Endothelial cell of umbilical vein (primary cell): ENCODE data around the gene DMWD. TPM values are rescaled to one million over a fixed set of nuclear protein-coding genes. Genes with fewer than 3 reads are reported as not detected.
A peak's percentile ranks its signal among the peaks of the same experiment; 100 is the strongest.

Experiments used
- BruUV-seq: library from RNA; stranded (reverse); fragments of 400-500 nt; replicated peaks from 2 replicates; lab custom pipeline; 2021; lab: Mats Ljungman, UMichigan
- CTCF ChIA-PET: fragments of 300-600, 350-600 bp; sonication (Branson Sonifier 250); formaldehyde crosslinking; loops from one replicate; lab custom pipeline; 2021; ENCODE audit warnings: antibody characterized with exemption, inconsistent platforms; lab: Charles Lee
- POLR2A ChIA-PET: fragments of 300-600, 350-600 bp; sonication (Branson Sonifier 250); formaldehyde crosslinking; loops from one replicate; lab custom pipeline; 2021; ENCODE audit warnings: antibody characterized with exemption, inconsistent platforms; lab: Charles Lee
- DNase-seq: peaks from one replicate; pipeline ENCODE4 v3.0.0-alpha.2; 2011; ENCODE audit warnings: low read depth, low spot score
- FAIRE-seq: peaks from 2 replicates; lab custom pipeline; 2011; peaks lifted over from hg19 to GRCh38; lab: Jason Lieb, UNC
- H2AFZ ChIP-seq: 2 replicates; pipeline ENCODE4 v1.6.0; 2012; ENCODE audit warnings: low read depth, low read length, control low read depth, inconsistent platforms
- H3K27ac ChIP-seq: 2 replicates; pipeline ENCODE4 v1.5.1; 2011; ENCODE audit warnings: low read depth, mild to moderate bottlenecking, control low read depth, low read length, moderate library complexity; ENCODE audit not compliant: insufficient read depth
- H3K27me3 ChIP-seq, 2 experiments: 2 replicates each; pipeline versions ENCODE4 v1.6.0 to v1.6.1; 2011; ENCODE audit warnings: low read length in 2 of 2, mixed read lengths in 1 of 2; ENCODE audit not compliant: control insufficient read depth in 2 of 2, insufficient read depth in 2 of 2
- H3K36me3 ChIP-seq, 2 experiments: 2 replicates in 1 of 2; 3 replicates in 1 of 2; pipeline ENCODE4 v1.5.1; 2011; ENCODE audit warnings: low read length in 2 of 2, mild to moderate bottlenecking in 1 of 2, moderate library complexity in 1 of 2; ENCODE audit not compliant: control insufficient read depth in 2 of 2, insufficient read depth in 2 of 2; ENCODE audit errors: extremely low read depth in 1 of 2
- H3K4me1 ChIP-seq: 3 replicates; pipeline ENCODE4 v1.5.1; 2011; ENCODE audit warnings: mild to moderate bottlenecking, low read length; ENCODE audit not compliant: control insufficient read depth, insufficient read depth; ENCODE audit errors: extremely low read depth
- H3K4me2 ChIP-seq: 2 replicates; pipeline ENCODE4 v1.6.1; 2011; ENCODE audit warnings: low read length, control low read depth, mixed read lengths; ENCODE audit not compliant: insufficient read depth
- H3K4me3 ChIP-seq, 3 experiments: fragments of 200-600 bp in 1 of 3; sonication (generic), shearing (Covaris generic) in 1 of 3; replicated peaks in 1 of 3; 2 replicates each; pipeline ENCODE4 v1.5.1; 2011 to 2016; ENCODE audit warnings: control low read depth in 3 of 3, low read length in 3 of 3, mild to moderate bottlenecking in 2 of 3, inconsistent platforms in 1 of 3, low read depth in 1 of 3, moderate library complexity in 1 of 3; ENCODE audit not compliant: insufficient read depth in 1 of 3
- H3K79me2 ChIP-seq: 2 replicates; pipeline ENCODE4 v1.6.0; 2012; ENCODE audit warnings: low read length, inconsistent platforms; ENCODE audit not compliant: control insufficient read depth, insufficient read depth
- H3K9ac ChIP-seq: replicated peaks from 2 replicates; pipeline ENCODE3; 2011; ENCODE audit warnings: low read length, control low read depth; ENCODE audit not compliant: insufficient read depth; ENCODE audit errors: extremely low read depth
- H3K9me1 ChIP-seq: replicated peaks from 3 replicates; pipeline ENCODE4 v1.6.0; 2011; ENCODE audit warnings: mild to moderate bottlenecking, low read length; ENCODE audit not compliant: control insufficient read depth, insufficient read depth; ENCODE audit errors: extremely low read depth
- H3K9me3 ChIP-seq: replicated peaks from 2 replicates; pipeline ENCODE4 v1.5.1; 2012; ENCODE audit warnings: low read length, inconsistent platforms; ENCODE audit not compliant: control insufficient read depth, insufficient read depth
- H4K20me1 ChIP-seq: replicated peaks from 2 replicates; pipeline ENCODE3; 2011; ENCODE audit warnings: mild to moderate bottlenecking, low read length; ENCODE audit not compliant: control insufficient read depth, insufficient read depth; ENCODE audit errors: extremely low read depth
- CTCF ChIP-seq, 2 donors: IDR thresholded peaks; 1 replicate in 1 of 2; 2 replicates in 1 of 2; pipeline ENCODE4 v1.5.1; 2011; ENCODE audit warnings: low read length in 2 of 2, mild to moderate bottlenecking in 2 of 2, moderate library complexity in 2 of 2, control low read depth in 1 of 2, inconsistent platforms in 1 of 2, low read depth in 1 of 2; ENCODE audit not compliant: insufficient read depth in 1 of 2; ENCODE audit errors: extremely low read depth in 1 of 2
- EZH2 ChIP-seq: IDR thresholded peaks from 2 replicates; pipeline ENCODE4 v1.6.1; 2012; ENCODE audit warnings: borderline replicate concordance, low read depth, mild to moderate bottlenecking, moderate library complexity, low read length, inconsistent platforms; ENCODE audit not compliant: severe bottlenecking
- FOS ChIP-seq: IDR thresholded peaks from 2 replicates; pipeline ENCODE4 v1.6.1; 2011; ENCODE audit warnings: mild to moderate bottlenecking, low read length, moderate library complexity, borderline replicate concordance; ENCODE audit not compliant: insufficient read depth
- GATA2 ChIP-seq: IDR thresholded peaks from 2 replicates; pipeline ENCODE4 v1.7.0; 2011; ENCODE audit warnings: low read depth, mild to moderate bottlenecking, moderate library complexity, mixed read lengths, low read length; ENCODE audit not compliant: insufficient read length, insufficient read depth
- JUN ChIP-seq: IDR thresholded peaks from 2 replicates; pipeline ENCODE4 v1.6.1; 2011; ENCODE audit warnings: borderline replicate concordance, low read depth; ENCODE audit not compliant: insufficient read length, insufficient read depth
- MAX ChIP-seq: IDR thresholded peaks from 2 replicates; pipeline ENCODE4 v1.6.1; 2011; ENCODE audit not compliant: insufficient read depth, insufficient read length
- MYC ChIP-seq: IDR thresholded peaks from one replicate; pipeline ENCODE4 v1.6.1; 2011; ENCODE audit warnings: mild to moderate bottlenecking, low read depth, low read length
- POLR2A ChIP-seq: IDR thresholded peaks from 2 replicates; pipeline ENCODE4 v1.6.1; 2012; ENCODE audit warnings: low read depth, mild to moderate bottlenecking, control low read depth, low read length
- POLR2AphosphoS5 ChIP-seq: IDR thresholded peaks from 2 replicates; pipeline ENCODE4 v1.6.1; 2012; ENCODE audit warnings: low read depth, mild to moderate bottlenecking, control low read depth, low read length, moderate library complexity; ENCODE audit not compliant: insufficient read depth
- dilution Hi-C: fragments of 300-500 bp; cut with MboI; formaldehyde crosslinking; loops from one replicate; pipeline ENCODE4 v1.15.0; 2019; ENCODE audit warnings: low sequenced_read_pairs; ENCODE audit not compliant: extremely low pct_ligation_motif_present
- intact Hi-C: fragments of 100-400 bp; cut with micrococcal nuclease; formaldehyde crosslinking; loops from one replicate; pipeline ENCODE4 v1.10.0; 2022
- polyA plus RNA-seq, 4 experiments: library from polyadenylated mRNA; depleted of rRNA in 3 of 4; stranded (reverse) in 3 of 4; unstranded in 1 of 4; fragments of >200 nt; gene quantifications; 2 replicates each; pipeline versions ENCODE4 v1.2.1 to v1.2.3, GENCODE V29; 2011 to 2012; ENCODE audit warnings: missing spikeins in 1 of 4
- total RNA-seq: library from RNA; stranded (reverse); gene quantifications from 2 replicates; pipeline ENCODE4 v1.2.3, GENCODE V29; 2021

Gene DMWD
- total and polyA plus RNA-seq, 2 donors (not counting 3 experiments of a cell fraction or from before 2014, with no cell fraction given): 36.9 to 81.1 TPM

GRCh38 chr19:45816236-45817009, 23.8 kb upstream of the DMWD start:
- ChIA-PET POLR2A (interaction anchor here (0.6 kb wide), 2 partner anchors 10 to 34 kb away, joined by 5 to 11 read pairs; partner anchors contain the start of gene DMPK), CTCF (interaction anchor here (0.6 to 2.6 kb wide), 44 partner anchors 8 to 649 kb away, joined by 3 to 38 read pairs (median 6); partner anchors contain the start of genes CCDC61, DMPK, DMWD and FBXO46)
- H2AFZ ChIP-seq: no peak overlapping the region
- no peak overlapping the region for H3K27ac ChIP-seq
- H3K27me3 ChIP-seq: no peaks in the 10 kb centered on the region
- H3K79me2 ChIP-seq: no peaks in the 10 kb centered on the region
- BruUV-seq: no TSS peak
- H3K9me1 ChIP-seq: no peaks in the 10 kb centered on the region
- H3K9me3 ChIP-seq: no peaks in the 10 kb centered on the region
- no peaks in the 10 kb centered on the region for H4K20me1 ChIP-seq
- peak overlapping the region in 2 of 3 experiments; percentile 23 to 60 for H3K4me3 ChIP-seq
- H3K4me2 ChIP-seq: no peak overlapping the region
- intact Hi-C loops (loop anchor here (1.0 to 5.0 kb wide), 4 partner anchors 47 to 181 kb away; partner anchors contain the start of genes CCDC61, SIX5 and SYMPK), dilution Hi-C loops (no loop called here)
- FAIRE-seq (no peak), DNase-seq (no peak)
- H3K36me3 ChIP-seq: peaks cover 3 to 9% of the 10 kb centered on the region in 2 experiments
- H3K9ac ChIP-seq: no peak overlapping the region
- H3K4me1 ChIP-seq: peaks cover 22% of the 10 kb centered on the region
- TF ChIP-seq FOS: no peak
- TF ChIP-seq POLR2A: no peak
- TF ChIP-seq JUN: no peak
- TF ChIP-seq GATA2: no peak
- TF ChIP-seq CTCF (IDR thresholded peaks at IDR 0.05; ENCODE audit: extremely low read depth in 1 of 2, insufficient read depth in 1 of 2, low read depth in 1 of 2, low read length in 2 of 2): no peak
- TF ChIP-seq MYC: no peak
- no peak for TF ChIP-seq MAX
- no peak for TF ChIP-seq POLR2AphosphoS5
- TF ChIP-seq EZH2: no peak
